Esophagus squamous epithelium (tissue), 5 donors: ENCODE results near the gene WNT9A. TPM values are rescaled to one million over a fixed set of nuclear protein-coding genes. Genes with fewer than 3 reads are reported as not detected.
"Not testable (repeated sequence)": the region's sequence is repeated elsewhere in the genome, so short reads cannot be mapped to it uniquely, and the experiment has no call there.

Experiments used
- DNase-seq: peaks from one replicate; lab custom pipeline; 2025; lab: John Stamatoyannopoulos, UW
- H3K27ac ChIP-seq, 4 donors: fragments of 200-600 bp; sonication (generic); one replicate each; pipeline ENCODE4 v1.5.1; 2016 to 2019; ENCODE audit warnings: mild to moderate bottlenecking in 1 of 4
- H3K27me3 ChIP-seq, 4 donors: fragments of 200-600 bp; sonication (generic); 1 replicate in 3 of 4; 2 replicates in 1 of 4; pipeline versions ENCODE4 v1.5.1 to v1.6.0; 2017 to 2021; ENCODE audit warnings: antibody characterized with exemption in 1 of 4
- H3K36me3 ChIP-seq, 3 donors: fragments of 200-600 bp; sonication (generic); one replicate each; pipeline ENCODE4 v1.5.1; 2016 to 2019
- H3K4me1 ChIP-seq, 3 donors: fragments of 200-600 bp; sonication (generic); one replicate each; pipeline ENCODE4 v1.5.1; 2017 to 2019
- H3K4me3 ChIP-seq, 4 donors: fragments of 200-600 bp; sonication (generic); 1 replicate in 3 of 4; 2 replicates in 1 of 4; pipeline ENCODE4 v1.5.1; 2016 to 2019; ENCODE audit warnings: mild to moderate bottlenecking in 2 of 4, moderate library complexity in 1 of 4
- H3K9me3 ChIP-seq, 3 donors: fragments of 200-600 bp; sonication (generic); one replicate each; pipeline ENCODE4 v1.5.1; 2016 to 2019
- POLR2A ChIP-seq, 4 donors: fragments of 450-650 bp; IDR thresholded peaks; one replicate each; pipeline ENCODE4 v1.6.1; 2017; ENCODE audit warnings: antibody characterized with exemption in 4 of 4, mild to moderate bottlenecking in 4 of 4, moderate library complexity in 3 of 4
- WGBS, 2 donors: methylation state at CpG; one replicate each; pipeline ENCODE4 v1.1.5; 2018; 5-methylcytosine and 5-hydroxymethylcytosine counted together
- intact Hi-C: fragments of 100-400 bp; cut with DNase I; formaldehyde crosslinking; loops from one replicate; pipeline ENCODE4 v1.15.0; 2022
- total RNA-seq, 4 donors: library from RNA; depleted of rRNA; stranded (reverse); fragments of >200 nt; gene quantifications; one replicate each; pipeline ENCODE4 v1.1.0, GENCODE V29; 2016
- TF ChIP-seq, protein P1 (sequence below), 6 experiments: fragments of 450-650 bp in 4 of 6; fragments of 200-600 bp in 2 of 6; sonication (generic) in 2 of 6; IDR thresholded peaks; one replicate each; pipeline ENCODE4 v1.5.1; 2016 to 2019; ENCODE audit warnings: antibody characterized with exemption in 6 of 6, mild to moderate bottlenecking in 4 of 6, moderate library complexity in 4 of 6
- donor health status: DM: yes; HTN: yes; CAD: no.

Gene WNT9A
- total RNA-seq, 4 donors from 2014 or later: 1.7 to 5.9 (median 2.8) TPM

DNA sequence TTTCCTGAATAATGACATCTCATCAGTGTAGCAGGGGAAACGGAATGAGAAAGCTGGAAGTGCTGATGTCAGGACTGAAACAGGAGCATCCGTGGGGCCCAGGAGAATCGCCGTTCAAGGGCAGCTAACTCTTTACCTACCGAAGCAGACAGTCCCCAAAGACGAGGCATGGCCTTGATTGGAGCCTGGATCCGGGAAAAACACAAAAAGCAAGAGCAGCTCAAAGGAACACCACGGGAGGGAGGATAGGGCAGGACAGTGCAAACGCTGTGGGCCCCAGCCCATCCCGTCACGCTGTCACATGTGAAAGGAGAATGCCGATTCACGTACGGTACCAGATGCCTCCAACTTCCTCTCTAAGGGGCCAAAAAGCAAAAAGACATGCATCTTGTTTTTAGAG lies 34.9 kb downstream of the WNT9A start:
- H3K4me1 ChIP-seq: peaks cover 20 to 68% (median 39%) of the 10 kb centered on the region in 3 donors
- H3K27ac ChIP-seq: no peak overlapping the region
- TF ChIP-seq POLR2A (IDR thresholded peaks at IDR 0.05): no peak
- TF ChIP-seq, protein P1, sequence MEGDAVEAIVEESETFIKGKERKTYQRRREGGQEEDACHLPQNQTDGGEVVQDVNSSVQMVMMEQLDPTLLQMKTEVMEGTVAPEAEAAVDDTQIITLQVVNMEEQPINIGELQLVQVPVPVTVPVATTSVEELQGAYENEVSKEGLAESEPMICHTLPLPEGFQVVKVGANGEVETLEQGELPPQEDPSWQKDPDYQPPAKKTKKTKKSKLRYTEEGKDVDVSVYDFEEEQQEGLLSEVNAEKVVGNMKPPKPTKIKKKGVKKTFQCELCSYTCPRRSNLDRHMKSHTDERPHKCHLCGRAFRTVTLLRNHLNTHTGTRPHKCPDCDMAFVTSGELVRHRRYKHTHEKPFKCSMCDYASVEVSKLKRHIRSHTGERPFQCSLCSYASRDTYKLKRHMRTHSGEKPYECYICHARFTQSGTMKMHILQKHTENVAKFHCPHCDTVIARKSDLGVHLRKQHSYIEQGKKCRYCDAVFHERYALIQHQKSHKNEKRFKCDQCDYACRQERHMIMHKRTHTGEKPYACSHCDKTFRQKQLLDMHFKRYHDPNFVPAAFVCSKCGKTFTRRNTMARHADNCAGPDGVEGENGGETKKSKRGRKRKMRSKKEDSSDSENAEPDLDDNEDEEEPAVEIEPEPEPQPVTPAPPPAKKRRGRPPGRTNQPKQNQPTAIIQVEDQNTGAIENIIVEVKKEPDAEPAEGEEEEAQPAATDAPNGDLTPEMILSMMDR (IDR thresholded peaks at IDR 0.05): no peak
- no peak for DNase-seq
- WGBS, 2 donors: 51 to 54% methylated on average over 14 of the region's 14 CpGs
- H3K27me3 ChIP-seq: peaks cover 0 to 5% (median 0%) of the 10 kb centered on the region in 4 donors
- H3K9me3 ChIP-seq: no peaks in the 10 kb centered on the region
- no peak overlapping the region for H3K4me3 ChIP-seq
- H3K36me3 ChIP-seq: no peaks in the 10 kb centered on the region
- intact Hi-C loops: no loop called here

- Histone ChIP-seq H3K9me3 (no peaks in the 10 kb centered on the region), H3K27ac (peak overlapping the region in 1 of 4 donors; percentile 83), H3K4me3 (no peak overlapping the region), H3K4me1 (peaks cover 20 to 79% (median 39%) of the 10 kb centered on the region in 3 donors), H3K27me3 (peaks cover 0 to 5% (median 0%) of the 10 kb centered on the region in 4 donors), H3K36me3 (no peaks in the 10 kb centered on the region)
- 81 to 94% methylated on average over 8 of the region's 8 CpGs for WGBS, 2 donors
- no peak for DNase-seq
- intact Hi-C loops: no loop called here
- TF ChIP-seq, protein P1 (IDR thresholded peaks at IDR 0.05): no peak
- no peak for TF ChIP-seq POLR2A (IDR thresholded peaks at IDR 0.05)
These were observed 36.4 kb downstream of the WNT9A start for GRCh38 chr1:227911376-227911775.

GRCh38 chr1:227910511-227911153 lies 37.1 kb downstream of the WNT9A start:
- no peak for DNase-seq
- Histone ChIP-seq H3K27ac (peak overlapping the region; percentile 39 to 83 (median 78)), H3K4me1 (peaks cover 15 to 71% (median 36%) of the 10 kb centered on the region in 3 donors), H3K36me3 (no peaks in the 10 kb centered on the region), H3K27me3 (peaks cover 0 to 5% (median 0%) of the 10 kb centered on the region in 4 donors), H3K4me3 (peak overlapping the region in 1 of 4 donors; percentile 18), H3K9me3 (no peaks in the 10 kb centered on the region)
- intact Hi-C loops: no loop called here
- WGBS, 2 donors: 45 to 49% methylated on average over 5 to 6 of the region's 10 CpGs
- no peak for TF ChIP-seq POLR2A (IDR thresholded peaks at IDR 0.05)
- TF ChIP-seq, protein P1 (IDR thresholded peaks at IDR 0.05): no peak

DNA sequence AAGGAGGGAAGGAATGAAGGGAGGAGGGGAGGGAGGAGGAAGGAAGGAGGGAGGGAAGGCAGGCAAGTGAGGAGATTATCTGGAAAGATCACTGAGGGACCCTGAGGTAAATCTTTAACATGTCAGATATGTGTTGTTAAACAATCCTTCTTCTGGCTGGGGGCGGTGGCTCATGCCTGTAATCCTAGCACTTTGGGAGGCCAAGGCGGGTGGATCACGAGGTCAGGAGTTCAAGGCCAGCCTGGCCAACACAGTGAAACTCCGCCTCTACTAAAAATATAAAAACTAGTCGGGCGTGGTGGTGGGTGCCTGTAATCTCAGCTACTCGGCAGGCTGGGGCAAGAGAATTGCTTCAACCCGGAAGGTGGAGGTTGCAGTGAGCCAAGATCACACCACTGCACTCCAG lies 37.8 kb downstream of the WNT9A start:
- intact Hi-C loops, DNase-seq, H3K36me3 ChIP-seq, H3K9me3 ChIP-seq, H3K27me3 ChIP-seq, H3K4me3 ChIP-seq: not testable (repeated sequence)
- H3K27ac ChIP-seq: peak overlapping the region; percentile 39 to 83 (median 78)
- H3K4me1 ChIP-seq: peaks cover 15 to 64% (median 29%) of the 10 kb centered on the region in 3 donors
- WGBS, 2 donors: 38 to 39% methylated on average over 5 to 8 of the region's 8 CpGs

GRCh38 chr1:227909188-227909587 lies 38.5 kb downstream of the WNT9A start:
- Histone ChIP-seq H3K4me3 (no peak overlapping the region), H3K27ac (no peak overlapping the region), H3K36me3 (no peaks in the 10 kb centered on the region), H3K27me3 (no peaks in the 10 kb centered on the region), H3K9me3 (no peaks in the 10 kb centered on the region), H3K4me1 (peaks cover 15 to 57% (median 22%) of the 10 kb centered on the region in 3 donors)
- intact Hi-C loops: no loop called here
- DNase-seq: no peak
- TF ChIP-seq POLR2A (IDR thresholded peaks at IDR 0.05): no peak
- TF ChIP-seq, protein P1 (IDR thresholded peaks at IDR 0.05): no peak
- WGBS, 2 donors: 63 to 79% methylated on average over 2 of the region's 2 CpGs
